ENCODE measurements around the gene CMPK1.
"Not testable (repeated sequence)": the region's sequence is repeated elsewhere in the genome, so short reads cannot be mapped to it uniquely, and the experiment has no call there.

DNA sequence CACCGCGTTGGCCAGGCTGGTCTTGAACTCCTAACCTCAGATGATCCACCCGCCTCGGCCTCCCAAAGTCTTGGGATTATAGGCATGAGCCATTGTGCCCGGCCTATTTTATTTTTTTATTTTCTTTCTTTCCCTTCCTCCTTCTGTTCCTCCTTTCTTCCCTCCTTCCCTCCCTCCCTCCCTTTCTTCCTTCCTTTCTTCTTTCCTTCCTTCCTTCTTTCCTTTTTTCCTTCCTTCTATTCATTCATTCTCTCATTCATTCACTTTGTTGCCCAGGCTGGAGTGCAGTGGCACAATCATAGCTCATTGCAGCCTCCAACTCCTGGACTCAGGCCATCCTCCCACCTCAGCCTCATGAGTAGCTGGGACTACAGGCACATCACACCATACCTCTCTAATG lies 13.4 kb downstream of the CMPK1 start:
- TF ChIP-seq ZNF317 (CRISPR knock-in tag; IDR thresholded peaks at IDR 0.05; ENCODE audit: borderline replicate concordance, low read depth); NR3C1 (CRISPR knock-in tag; conservative IDR thresholded peaks at IDR 0.05; ENCODE audit: low read depth); NFYB (CRISPR knock-in tag; conservative IDR thresholded peaks at IDR 0.05; ENCODE audit: low read depth); TP53 (CRISPR knock-in tag; IDR thresholded peaks at IDR 0.05); ETV6 (CRISPR knock-in tag; IDR thresholded peaks at IDR 0.05); CTCF (IDR thresholded peaks at IDR 0.05); HMGA2 (CRISPR knock-in tag; IDR thresholded peaks at IDR 0.05): not testable (repeated sequence)

Measured in WTC11 (cell line).